NCI-H2227 (cell line): Measurements from ENCODE around the gene JADE2.
"Not testable (repeated sequence)": the region's sequence is repeated elsewhere in the genome, so short reads cannot be mapped to it uniquely, and the experiment has no call there.

Experiments used
- DNase-seq: peaks from one replicate; lab custom pipeline; 2025; ENCODE audit not compliant: unreplicated experiment; lab: John Stamatoyannopoulos, UW

JADE2 gene

GRCh38 chr5:134507452-134507851 is 18.0 kb upstream of the JADE2 start:
- DNase-seq, result no peak

- DNase-seq, result no peak
These were observed 16.8 kb upstream of the JADE2 start for GRCh38 chr5:134508521-134509195.

GRCh38 chr5:134509308-134510040 is 16.0 kb upstream of the JADE2 start:
- DNase-seq, result no peak

DNA sequence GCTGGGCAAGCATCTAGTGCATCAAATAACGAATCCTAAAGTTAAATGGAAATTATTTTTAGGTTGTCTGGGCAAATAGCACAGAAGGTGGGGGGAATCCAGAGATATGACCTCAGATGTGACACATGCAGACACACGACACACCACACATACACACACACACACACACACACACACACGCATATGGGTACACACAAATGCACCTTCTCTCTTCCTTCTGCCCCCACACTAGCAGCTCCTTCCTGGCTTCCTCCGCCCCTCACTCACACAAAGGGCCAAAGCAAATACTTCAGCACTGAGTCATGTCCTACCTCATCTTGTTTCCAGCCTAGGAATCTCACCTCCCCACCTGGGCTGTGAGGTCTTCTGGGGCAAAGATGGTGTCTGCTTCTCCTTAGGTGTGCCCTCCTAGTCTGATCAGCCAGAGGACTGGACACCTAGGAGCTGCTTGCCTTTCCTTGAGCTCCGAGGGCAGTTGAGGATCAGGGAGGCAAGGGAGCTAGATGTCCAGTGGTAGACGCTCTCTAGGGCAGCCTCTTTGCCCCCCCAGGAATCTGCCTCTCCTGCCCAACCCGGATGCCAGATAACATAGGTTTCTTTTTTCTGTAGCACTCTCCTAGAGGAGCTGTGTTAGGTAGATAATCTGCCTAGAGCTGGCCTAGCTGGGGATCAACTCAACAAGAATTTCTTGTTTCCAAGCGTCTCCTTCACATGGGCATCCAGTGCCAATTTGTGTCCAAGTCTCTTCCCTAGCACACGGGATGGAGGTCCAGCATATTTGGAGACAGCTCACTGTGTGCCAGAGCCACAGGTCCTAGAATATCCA is 14.3 kb upstream of the JADE2 start:
- no peak for DNase-seq

GRCh38 chr5:134511796-134512660 is 13.4 kb upstream of the JADE2 start:
- DNase-seq, result no peak

DNA sequence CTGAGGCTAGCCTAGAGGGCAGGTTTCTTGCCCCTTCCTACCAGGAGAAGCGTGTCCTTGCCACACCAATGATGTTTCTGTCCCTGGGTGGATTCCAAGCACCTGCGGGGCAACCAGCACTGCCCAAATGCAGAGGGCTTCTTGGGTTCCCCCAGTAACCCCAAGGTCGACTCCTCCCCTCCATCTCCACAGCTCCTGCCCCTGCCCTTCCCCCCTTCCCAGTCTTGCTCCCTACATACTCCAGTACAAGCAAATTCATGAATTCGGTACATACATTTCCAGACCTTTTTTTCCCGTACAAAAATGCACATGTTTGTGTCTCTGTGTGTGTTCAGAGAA is 12.8 kb upstream of the JADE2 start:
- no peak for DNase-seq

GRCh38 chr5:134515801-134516200 is 9.7 kb upstream of the JADE2 start:
- no peak for DNase-seq

DNA sequence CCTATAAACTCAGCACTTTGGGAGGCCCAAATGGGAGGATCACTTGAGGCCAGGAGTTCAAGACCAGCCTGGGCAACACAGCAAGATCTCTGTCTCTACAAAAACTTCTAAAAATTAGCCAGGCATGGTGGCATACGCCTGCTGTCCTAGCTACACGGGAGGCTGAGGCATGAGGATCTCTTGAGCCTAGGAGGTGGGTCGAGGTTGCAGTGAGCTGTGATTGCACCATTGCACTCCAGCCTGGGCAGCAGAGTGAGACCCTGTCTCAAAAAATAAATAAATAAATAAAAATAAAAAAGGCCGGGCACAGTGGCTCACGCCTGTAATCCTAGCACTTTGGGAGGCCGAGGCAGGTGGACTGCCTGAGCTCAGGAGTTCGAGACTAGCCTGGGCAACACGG is 8.5 kb upstream of the JADE2 start:
- DNase-seq, result not testable (repeated sequence)

- DNase-seq, result no peak
These were observed 7.9 kb upstream of the JADE2 start for GRCh38 chr5:134517553-134517952.

DNA sequence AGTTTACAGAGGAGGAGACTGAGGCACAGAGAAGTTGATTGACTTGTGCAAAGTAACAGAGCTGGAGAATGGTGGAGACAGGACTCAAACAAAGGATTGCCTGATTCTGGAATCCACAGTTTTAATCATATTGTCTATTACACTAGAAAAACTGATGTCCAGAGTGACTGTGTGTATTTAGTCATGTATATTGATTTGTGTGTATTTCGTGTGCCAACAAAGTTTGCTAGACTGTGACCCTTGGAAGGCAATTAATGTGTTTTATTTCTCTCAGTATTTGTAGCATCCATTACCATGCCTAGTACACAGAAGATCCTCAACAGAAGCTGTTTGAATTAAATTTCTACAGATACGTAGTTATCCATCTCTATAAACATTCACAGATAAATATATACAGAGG is 5.5 kb upstream of the JADE2 start:
- no peak for DNase-seq

GRCh38 chr5:134521841-134522240 is 3.6 kb upstream of the JADE2 start:
- no peak for DNase-seq

- DNase-seq, result no peak
These were observed 1.8 kb upstream of the JADE2 start for GRCh38 chr5:134523543-134524271.

GRCh38 chr5:134524272-134524825 is 1.1 kb upstream of the JADE2 start:
- peak; percentile 73 for DNase-seq

DNA sequence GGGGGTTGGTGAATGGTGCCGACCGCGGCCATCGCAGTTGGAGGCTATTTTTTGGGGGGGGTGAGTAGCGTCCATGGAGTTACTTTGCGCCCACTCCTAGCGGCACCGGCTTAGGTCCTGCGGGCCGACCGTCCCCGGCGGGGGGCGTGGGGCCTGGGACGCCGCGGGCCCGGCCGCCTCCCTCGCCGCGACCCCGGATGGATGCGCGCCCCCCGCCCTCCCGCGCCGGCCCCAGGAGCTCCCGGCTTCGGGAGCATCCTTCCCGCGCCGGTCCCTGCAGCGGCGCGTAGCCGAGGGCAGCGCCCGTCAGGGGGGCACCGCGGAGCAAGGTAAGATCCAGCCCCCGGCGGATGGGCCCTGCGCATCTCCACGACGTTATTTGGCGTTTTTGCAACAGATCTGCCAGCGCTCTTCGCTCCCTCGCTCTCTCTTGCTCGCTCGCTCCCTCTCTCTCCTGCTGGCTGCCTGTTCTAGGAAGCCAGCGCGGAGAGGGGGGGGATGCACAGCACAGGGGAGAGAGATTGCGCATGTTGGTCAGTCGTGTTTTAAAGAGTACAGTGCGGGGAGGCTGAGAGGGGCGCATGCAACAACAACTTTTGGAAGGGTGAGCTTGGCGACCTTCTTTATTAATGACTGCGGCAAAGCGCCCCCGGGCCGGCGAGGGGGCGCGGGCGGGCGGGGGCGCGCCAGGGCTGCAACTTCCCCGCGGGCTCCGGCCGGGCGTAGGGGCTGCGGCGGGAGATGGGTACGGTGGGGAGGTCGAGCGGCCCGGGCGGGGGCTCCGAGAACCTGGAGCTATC is 413 bp downstream of the JADE2 start:
- peak; percentile 70 for DNase-seq

DNA sequence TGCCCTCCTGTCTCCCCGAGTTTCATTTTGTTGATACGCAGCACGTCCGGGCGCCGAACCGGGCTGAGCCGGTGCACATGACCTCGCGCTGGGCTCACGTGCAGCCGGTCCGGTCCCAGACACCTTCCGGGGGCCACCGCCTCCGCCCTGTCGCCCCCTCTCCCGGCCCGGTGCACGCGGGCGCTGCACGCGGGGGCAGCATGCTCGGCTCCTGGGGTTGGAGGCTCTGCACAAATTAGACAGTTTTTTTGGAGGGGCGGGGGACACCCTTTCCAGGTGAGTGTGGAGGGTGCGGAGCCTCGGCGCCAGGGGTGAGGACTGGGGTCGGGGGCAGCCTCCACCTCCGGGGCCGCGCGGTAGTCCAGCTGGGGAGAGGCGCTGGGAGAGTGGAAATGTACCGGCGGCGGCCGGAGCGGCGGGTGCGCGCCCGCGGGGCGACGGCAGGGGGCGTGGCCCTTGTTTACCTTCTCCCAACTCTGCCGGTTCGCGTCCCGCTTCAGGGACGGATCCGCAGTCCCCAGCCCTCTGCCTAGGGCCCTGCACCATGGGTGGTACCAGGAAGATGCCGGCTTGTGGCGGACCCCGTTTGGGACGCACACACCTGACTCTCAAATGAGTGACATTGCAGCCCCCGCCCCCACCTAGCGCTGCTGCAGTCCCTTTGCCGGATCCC is 1.1 kb downstream of the JADE2 start:
- peak; percentile 86 for DNase-seq

DNA sequence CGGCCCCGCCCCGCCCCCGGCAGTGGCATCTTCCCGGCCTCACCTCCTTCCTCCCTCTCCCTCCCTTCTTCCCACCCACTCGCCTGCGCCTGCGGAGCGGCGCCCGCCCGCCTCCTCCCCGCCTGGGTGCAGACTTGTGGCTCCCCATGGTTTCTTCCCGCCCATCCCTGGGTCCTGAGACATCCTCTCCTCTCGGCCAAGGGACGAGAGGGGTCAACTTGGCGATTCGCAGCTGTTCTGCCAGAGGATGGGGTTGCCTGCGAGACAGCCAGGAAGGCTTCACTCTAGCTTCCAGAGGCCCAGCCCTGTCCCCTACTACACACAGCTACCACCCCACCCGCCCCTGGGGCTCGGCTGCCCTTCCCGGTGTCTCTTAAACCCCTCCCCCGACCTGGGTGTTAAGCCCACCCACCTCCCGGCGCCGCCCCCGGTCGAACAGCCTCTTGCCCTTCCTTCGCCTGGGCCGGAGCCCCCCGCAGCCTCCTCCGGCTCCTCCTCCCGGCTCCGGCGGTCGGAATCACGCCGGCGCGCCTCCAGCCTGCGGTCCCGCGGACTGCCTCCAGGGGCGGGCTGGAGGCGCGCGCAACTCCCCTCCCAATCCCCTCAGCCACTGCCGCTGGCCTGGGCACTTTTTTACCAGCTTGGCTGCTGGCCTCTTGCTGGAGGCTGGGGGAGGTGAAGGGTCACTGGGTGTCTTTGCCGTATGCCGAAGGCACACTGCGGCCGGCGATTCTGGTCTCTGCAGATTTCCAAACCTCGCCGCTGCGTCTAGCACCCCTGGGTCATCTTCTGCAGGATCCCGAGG is 1.9 kb downstream of the JADE2 start:
- peak; percentile 87 for DNase-seq

DNA sequence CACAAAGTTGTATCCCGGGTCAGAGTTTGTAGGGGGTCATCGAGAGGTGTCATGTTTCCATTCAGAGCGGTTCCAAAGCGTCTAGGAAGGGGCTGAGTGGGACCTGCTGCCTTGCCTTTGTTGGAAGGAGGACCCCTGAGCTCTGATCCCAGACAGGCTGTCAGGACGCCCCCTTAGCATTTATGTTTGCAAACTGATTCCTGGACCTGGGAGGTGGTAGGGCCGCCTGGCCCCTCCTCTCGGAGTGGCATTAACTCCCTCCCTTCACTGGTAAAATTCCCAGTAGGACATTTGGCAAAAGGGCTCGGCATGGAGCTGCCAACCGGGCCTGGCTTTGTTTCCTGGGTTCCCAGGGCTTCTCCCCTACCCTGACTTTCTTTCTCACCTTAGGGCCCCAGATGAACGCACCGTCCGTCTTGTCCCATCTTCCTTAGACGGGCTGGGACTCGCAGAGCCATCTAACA is 2.5 kb downstream of the JADE2 start:
- no peak for DNase-seq

GRCh38 chr5:134528556-134528955 is 3.1 kb downstream of the JADE2 start:
- no peak for DNase-seq
